HL-60 (cell line): ENCODE results near the gene KCNQ1.

Source experiments
- DNase-seq, 2 experiments: peaks; one replicate each; pipeline ENCODE4 v3.0.0-alpha.2; 2010 to 2020; ENCODE audit warnings: low read depth in 1 of 2, low spot score in 1 of 2
- H3K27ac ChIP-seq: fragments of 250-450 bp; sonication (Bioruptor Pico); replicated peaks from 2 replicates; pipeline ENCODE4 v1.5.1; 2020; ENCODE audit warnings: mild to moderate bottlenecking, moderate library complexity
- H3K27me3 ChIP-seq: fragments of 250-450 bp; sonication (Bioruptor Pico); 2 replicates; pipeline ENCODE4 v1.5.1; 2021; ENCODE audit warnings: mild to moderate bottlenecking, moderate library complexity; ENCODE audit not compliant: insufficient read depth, poor library complexity, severe bottlenecking
- H3K4me3 ChIP-seq: replicated peaks from 2 replicates; pipeline ENCODE4 v1.5.1; 2011; ENCODE audit warnings: mild to moderate bottlenecking, control low read depth, low read length; ENCODE audit not compliant: insufficient read depth
- GABPA ChIP-seq: IDR thresholded peaks from 2 replicates; pipeline ENCODE4 v1.6.1; 2012; ENCODE audit warnings: low read depth
- POLR2AphosphoS5 ChIP-seq: IDR thresholded peaks from 2 replicates; pipeline ENCODE4 v1.6.1; 2012; ENCODE audit warnings: low read depth
- SPI1 ChIP-seq: IDR thresholded peaks from 2 replicates; pipeline ENCODE4 v1.6.1; 2012; ENCODE audit warnings: low read depth, mild to moderate bottlenecking, borderline replicate concordance
- TF ChIP-seq, protein P1 (sequence below): IDR thresholded peaks from 2 replicates; pipeline ENCODE4 v1.6.1; 2012; ENCODE audit warnings: low read depth; ENCODE audit not compliant: insufficient replicate concordance
- TF ChIP-seq, protein P2 (sequence below): IDR thresholded peaks from one replicate; pipeline ENCODE4 v1.5.1; 2011; ENCODE audit warnings: low read length, control low read depth, inconsistent platforms; ENCODE audit not compliant: insufficient read depth

The KCNQ1 gene

DNA sequence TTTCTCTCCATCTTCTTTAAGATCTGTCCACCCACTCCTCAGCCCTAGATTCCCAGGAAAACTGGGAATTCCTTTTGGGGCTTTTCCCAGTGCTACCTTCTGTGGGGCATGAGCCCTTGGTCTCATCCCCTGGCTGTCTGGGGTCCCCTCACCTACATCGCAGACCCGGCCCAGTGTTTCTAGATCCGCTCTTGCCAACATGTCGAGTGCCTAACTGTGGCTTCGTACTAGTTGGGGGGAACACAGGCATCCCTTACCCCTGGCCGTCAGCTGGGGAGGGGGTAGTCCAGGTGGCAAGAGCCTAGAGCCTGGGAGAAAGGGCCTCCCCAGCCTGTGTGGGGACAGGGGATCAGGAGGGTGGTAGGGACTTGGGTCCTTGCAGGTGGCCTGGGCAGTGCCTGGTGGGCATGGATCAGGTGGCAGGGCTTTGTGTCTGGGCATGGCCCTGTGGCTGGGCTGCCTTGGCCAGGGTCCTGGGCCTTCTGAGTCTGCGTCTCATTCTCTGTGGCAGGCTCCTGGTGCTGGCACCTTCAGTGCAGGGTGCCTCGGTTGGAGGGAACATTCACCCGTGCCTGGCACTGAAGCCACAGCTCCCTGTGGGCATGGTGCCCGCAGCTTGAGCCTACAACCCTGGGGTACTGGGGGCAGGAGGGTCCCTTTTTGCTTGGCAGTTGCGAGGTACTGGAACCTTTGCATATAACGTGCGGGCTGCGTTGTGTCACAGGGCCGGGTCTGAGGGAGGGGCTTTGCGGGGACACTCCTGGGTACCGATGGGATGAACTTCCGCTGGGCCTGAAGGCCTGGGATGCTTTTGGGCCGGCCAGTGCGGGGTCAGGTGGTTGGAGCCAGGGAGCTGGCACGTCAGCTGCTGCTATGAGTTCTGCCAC lies 4.1 kb downstream of the KCNQ1 start:
- TF ChIP-seq POLR2AphosphoS5, result no peak
- TF ChIP-seq GABPA, result no peak
- TF ChIP-seq, protein P1, sequence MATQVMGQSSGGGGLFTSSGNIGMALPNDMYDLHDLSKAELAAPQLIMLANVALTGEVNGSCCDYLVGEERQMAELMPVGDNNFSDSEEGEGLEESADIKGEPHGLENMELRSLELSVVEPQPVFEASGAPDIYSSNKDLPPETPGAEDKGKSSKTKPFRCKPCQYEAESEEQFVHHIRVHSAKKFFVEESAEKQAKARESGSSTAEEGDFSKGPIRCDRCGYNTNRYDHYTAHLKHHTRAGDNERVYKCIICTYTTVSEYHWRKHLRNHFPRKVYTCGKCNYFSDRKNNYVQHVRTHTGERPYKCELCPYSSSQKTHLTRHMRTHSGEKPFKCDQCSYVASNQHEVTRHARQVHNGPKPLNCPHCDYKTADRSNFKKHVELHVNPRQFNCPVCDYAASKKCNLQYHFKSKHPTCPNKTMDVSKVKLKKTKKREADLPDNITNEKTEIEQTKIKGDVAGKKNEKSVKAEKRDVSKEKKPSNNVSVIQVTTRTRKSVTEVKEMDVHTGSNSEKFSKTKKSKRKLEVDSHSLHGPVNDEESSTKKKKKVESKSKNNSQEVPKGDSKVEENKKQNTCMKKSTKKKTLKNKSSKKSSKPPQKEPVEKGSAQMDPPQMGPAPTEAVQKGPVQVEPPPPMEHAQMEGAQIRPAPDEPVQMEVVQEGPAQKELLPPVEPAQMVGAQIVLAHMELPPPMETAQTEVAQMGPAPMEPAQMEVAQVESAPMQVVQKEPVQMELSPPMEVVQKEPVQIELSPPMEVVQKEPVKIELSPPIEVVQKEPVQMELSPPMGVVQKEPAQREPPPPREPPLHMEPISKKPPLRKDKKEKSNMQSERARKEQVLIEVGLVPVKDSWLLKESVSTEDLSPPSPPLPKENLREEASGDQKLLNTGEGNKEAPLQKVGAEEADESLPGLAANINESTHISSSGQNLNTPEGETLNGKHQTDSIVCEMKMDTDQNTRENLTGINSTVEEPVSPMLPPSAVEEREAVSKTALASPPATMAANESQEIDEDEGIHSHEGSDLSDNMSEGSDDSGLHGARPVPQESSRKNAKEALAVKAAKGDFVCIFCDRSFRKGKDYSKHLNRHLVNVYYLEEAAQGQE, result no peak
- TF ChIP-seq SPI1, result no peak
- TF ChIP-seq, protein P2, sequence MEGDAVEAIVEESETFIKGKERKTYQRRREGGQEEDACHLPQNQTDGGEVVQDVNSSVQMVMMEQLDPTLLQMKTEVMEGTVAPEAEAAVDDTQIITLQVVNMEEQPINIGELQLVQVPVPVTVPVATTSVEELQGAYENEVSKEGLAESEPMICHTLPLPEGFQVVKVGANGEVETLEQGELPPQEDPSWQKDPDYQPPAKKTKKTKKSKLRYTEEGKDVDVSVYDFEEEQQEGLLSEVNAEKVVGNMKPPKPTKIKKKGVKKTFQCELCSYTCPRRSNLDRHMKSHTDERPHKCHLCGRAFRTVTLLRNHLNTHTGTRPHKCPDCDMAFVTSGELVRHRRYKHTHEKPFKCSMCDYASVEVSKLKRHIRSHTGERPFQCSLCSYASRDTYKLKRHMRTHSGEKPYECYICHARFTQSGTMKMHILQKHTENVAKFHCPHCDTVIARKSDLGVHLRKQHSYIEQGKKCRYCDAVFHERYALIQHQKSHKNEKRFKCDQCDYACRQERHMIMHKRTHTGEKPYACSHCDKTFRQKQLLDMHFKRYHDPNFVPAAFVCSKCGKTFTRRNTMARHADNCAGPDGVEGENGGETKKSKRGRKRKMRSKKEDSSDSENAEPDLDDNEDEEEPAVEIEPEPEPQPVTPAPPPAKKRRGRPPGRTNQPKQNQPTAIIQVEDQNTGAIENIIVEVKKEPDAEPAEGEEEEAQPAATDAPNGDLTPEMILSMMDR, result no peak
- peaks cover 12% of the 10 kb centered on the region for H3K27me3 ChIP-seq
- H3K27ac ChIP-seq, result no peak overlapping the region
- no peak overlapping the region for H3K4me3 ChIP-seq
- DNase-seq, result no peak

DNA sequence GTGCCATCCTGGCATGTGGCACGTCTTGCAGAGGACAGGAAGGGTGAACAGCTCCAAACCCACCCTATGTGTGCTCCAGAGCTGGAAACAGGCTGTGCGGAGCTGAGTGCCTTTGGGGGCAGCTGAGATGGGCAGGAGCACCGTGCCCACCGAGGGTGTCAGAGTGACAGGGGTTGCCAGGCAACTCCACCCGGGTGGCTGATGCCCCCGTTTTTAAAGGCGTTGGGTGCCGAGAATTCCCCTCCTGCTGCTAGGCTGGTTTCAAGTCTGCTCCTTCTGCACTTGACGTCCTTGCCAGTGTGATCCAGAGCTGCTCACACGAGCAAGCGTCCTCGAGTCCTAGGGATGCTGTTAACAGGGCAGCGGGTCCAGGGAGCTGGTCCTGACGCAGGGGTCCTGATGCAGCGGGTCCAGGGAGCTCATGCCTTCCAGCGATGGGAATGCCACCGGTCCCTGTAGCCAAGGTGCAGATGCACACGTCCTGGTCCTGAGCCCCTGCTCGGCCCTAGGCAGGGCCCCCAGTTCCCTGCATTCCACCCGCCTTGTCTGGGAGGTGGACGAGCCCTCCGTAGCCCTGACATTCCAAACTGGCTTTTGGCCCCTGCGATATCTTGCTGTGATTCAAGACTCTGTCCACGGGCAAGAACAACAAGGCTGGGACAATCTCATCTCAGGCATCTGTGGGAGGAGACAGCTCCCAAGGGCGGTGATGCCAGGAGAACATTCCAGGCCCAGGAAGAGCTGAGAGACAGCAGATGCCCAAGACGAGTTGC lies 4.9 kb downstream of the KCNQ1 start:
- Histone ChIP-seq H3K4me3 (no peak overlapping the region), H3K27me3 (peaks cover 8% of the 10 kb centered on the region), H3K27ac (no peak overlapping the region)
- no peak for DNase-seq
- TF ChIP-seq, protein P2, result no peak
- TF ChIP-seq POLR2AphosphoS5 (no peak), SPI1 (no peak), GABPA (no peak)
- TF ChIP-seq, protein P1, result no peak

GRCh38 chr11:2450321-2451041 lies 5.7 kb downstream of the KCNQ1 start:
- no peak overlapping the region for H3K27ac ChIP-seq
- DNase-seq, result no peak
- no peak overlapping the region for H3K4me3 ChIP-seq
- TF ChIP-seq, protein P1, result no peak
- no peak for TF ChIP-seq POLR2AphosphoS5
- TF ChIP-seq SPI1, result no peak
- TF ChIP-seq, protein P2, result no peak
- TF ChIP-seq GABPA, result no peak
- H3K27me3 ChIP-seq, result peaks cover 5% of the 10 kb centered on the region
